Left ventricle myocardium inferior (tissue), 1 donor: ENCODE data around the gene DTX3L. TPM values are rescaled to one million over a fixed set of nuclear protein-coding genes. Genes with fewer than 3 reads are reported as not detected.

Experiments used
- DNase-seq: peaks from one replicate; pipeline ENCODE4 v3.0.0-alpha.2; 2020
- H3K27ac ChIP-seq: fragments of 200-600 bp; replicated peaks from 2 replicates; pipeline ENCODE4 v1.8.0; 2021
- H3K27me3 ChIP-seq: fragments of 200-600 bp; 2 replicates; pipeline ENCODE4 v1.8.0; 2021; ENCODE audit warnings: low read depth
- H3K36me3 ChIP-seq: fragments of 200-600 bp; 2 replicates; pipeline ENCODE4 v1.8.0; 2021
- H3K4me1 ChIP-seq: fragments of 200-600 bp; 2 replicates; pipeline ENCODE4 v1.8.0; 2021
- H3K4me3 ChIP-seq: fragments of 200-600 bp; 2 replicates; pipeline ENCODE4 v1.8.0; 2021; ENCODE audit warnings: mild to moderate bottlenecking, moderate library complexity
- H3K9me3 ChIP-seq: fragments of 200-600 bp; replicated peaks from 2 replicates; pipeline ENCODE4 v1.8.0; 2021
- intact Hi-C: fragments of 100-400 bp; cut with micrococcal nuclease; formaldehyde crosslinking; loops from one replicate; pipeline ENCODE4 v1.11.0; 2022
- total RNA-seq: library from RNA; stranded (reverse); fragmentation: NEBNext Ultra II Directional; extraction: Animal tissue kit (Norgen Biotek cat#: 25700); gene quantifications from one replicate; pipeline ENCODE4 v1.2.1, GENCODE V29; 2021
- TF ChIP-seq, protein P1 (sequence below): fragments of 200-600 bp; IDR thresholded peaks from 2 replicates; pipeline ENCODE4 v1.8.0; 2021; ENCODE audit warnings: antibody characterized with exemption, mild to moderate bottlenecking, borderline replicate concordance
- donor health status: DM: no; HTN: yes; CAD: no; lungs with severe emphysema.

The DTX3L gene
- total RNA-seq, 1 donor from 2014 or later: 13.6 TPM

DNA sequence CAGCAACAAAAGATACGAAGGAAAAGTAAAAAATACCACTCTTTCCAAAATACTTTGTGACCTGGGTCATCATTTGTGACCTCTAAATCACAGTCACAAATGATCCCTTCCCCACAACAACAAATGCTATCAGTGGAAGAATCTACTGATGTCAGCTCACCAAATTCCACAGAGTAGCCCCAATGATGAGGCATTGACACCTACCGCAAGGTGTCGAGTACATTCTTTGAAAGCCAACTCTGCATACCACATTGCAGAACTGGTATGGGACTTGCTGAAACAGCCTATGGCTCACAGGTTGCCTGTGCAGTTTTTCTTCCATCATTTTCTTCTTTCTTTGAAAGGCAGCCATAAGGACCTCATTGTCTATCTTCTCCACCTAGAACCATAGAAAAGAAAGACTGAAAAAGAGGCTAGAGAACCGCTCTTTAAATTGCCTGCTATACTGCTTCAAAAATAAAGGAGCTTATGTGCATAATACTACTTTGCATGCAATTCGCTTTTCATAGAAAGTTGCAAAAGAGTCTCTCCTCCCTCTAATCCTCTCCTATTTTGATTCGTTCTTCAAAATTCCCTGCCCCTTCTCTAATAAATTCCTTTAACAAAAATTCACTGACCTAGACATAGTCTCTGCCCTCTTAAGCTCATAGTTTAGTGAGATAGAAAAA is 28.0 kb upstream of the DTX3L start:
- H3K36me3 ChIP-seq: peaks cover 93% of the 10 kb centered on the region
- H3K9me3 ChIP-seq: no peaks in the 10 kb centered on the region
- no peak for DNase-seq
- intact Hi-C loops: no loop called here
- no peak overlapping the region for H3K4me3 ChIP-seq
- no peaks in the 10 kb centered on the region for H3K4me1 ChIP-seq
- TF ChIP-seq, protein P1, sequence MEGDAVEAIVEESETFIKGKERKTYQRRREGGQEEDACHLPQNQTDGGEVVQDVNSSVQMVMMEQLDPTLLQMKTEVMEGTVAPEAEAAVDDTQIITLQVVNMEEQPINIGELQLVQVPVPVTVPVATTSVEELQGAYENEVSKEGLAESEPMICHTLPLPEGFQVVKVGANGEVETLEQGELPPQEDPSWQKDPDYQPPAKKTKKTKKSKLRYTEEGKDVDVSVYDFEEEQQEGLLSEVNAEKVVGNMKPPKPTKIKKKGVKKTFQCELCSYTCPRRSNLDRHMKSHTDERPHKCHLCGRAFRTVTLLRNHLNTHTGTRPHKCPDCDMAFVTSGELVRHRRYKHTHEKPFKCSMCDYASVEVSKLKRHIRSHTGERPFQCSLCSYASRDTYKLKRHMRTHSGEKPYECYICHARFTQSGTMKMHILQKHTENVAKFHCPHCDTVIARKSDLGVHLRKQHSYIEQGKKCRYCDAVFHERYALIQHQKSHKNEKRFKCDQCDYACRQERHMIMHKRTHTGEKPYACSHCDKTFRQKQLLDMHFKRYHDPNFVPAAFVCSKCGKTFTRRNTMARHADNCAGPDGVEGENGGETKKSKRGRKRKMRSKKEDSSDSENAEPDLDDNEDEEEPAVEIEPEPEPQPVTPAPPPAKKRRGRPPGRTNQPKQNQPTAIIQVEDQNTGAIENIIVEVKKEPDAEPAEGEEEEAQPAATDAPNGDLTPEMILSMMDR: no peak
- H3K27me3 ChIP-seq: no peaks in the 10 kb centered on the region
- no peak overlapping the region for H3K27ac ChIP-seq

DNA sequence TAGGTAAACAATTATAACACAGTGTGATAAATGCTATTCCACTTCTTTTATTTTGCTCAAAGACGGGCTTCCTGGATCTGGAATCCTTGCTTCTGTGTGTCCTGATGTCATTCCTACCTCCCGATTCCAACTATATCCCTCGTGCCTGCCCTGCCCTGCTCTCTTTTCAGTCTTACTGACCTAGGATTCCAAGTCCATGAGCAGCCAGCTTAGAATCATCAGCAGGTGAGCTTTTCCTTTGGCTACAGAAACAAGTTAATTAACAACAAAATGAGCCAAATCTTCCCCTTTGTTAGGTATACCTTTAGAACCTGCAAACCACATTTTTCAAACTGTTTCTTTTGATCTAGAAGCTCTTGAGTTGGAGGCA is 27.5 kb upstream of the DTX3L start:
- H3K9me3 ChIP-seq: no peaks in the 10 kb centered on the region
- H3K27me3 ChIP-seq: no peaks in the 10 kb centered on the region
- peaks cover 93% of the 10 kb centered on the region for H3K36me3 ChIP-seq
- H3K4me3 ChIP-seq: no peak overlapping the region
- TF ChIP-seq, protein P1: no peak
- DNase-seq: no peak
- no peaks in the 10 kb centered on the region for H3K4me1 ChIP-seq
- H3K27ac ChIP-seq: no peak overlapping the region
- intact Hi-C loops: no loop called here

DNA sequence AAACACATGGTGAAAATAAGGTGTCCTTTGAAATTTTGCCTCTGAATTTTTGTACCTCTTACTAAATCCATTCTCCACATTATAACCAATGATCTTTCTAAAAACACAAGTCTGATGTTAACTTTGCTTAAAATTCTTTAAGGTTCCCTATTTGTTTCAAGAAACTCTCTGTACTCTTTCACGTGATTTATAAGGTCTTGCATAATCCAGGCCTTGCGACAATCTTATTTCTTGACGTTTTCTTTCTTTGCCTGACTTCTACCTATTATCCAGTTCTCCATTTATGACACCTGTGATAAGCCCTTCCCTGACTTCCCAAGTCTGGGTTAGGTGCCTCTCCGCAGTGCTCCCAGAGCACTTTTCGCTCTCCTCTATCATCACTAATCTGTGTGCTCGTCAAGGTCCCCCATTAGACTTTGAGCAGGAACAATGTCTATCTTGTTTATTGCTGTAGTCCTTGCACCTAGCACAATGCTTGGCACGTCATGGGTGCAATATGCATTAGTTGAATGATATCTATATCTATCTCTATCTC is 25.1 kb upstream of the DTX3L start:
- H3K36me3 ChIP-seq: peaks cover 92% of the 10 kb centered on the region
- intact Hi-C loops: no loop called here
- TF ChIP-seq, protein P1: no peak

DNA sequence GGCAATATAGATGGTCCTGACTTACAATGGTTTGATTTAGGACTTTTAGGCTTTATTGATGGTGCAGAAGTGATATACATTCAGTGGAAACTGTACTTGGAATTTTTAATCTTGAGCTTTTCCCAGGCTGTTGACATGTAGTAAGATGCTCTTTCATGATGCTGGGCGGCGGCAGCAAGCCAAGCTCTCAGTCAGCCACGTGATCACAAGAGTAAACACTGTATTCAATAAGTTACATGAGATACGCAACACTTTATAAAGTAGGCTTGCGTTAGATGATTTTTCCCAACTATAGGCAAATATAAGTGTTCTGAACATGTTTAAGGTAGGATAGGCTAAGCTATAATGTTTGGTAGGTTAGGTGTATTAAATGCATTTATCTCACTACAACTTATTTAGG is 18.0 kb upstream of the DTX3L start:
- Histone ChIP-seq H3K36me3 (peaks cover 93% of the 10 kb centered on the region), H3K9me3 (no peaks in the 10 kb centered on the region)
- intact Hi-C loops: no loop called here

More for the DNA sequence above, 25.1 kb upstream of the DTX3L start:
- Histone ChIP-seq H3K9me3 (no peaks in the 10 kb centered on the region), H3K27ac (no peak overlapping the region), H3K4me1 (no peaks in the 10 kb centered on the region), H3K4me3 (no peak overlapping the region), H3K27me3 (no peaks in the 10 kb centered on the region)
- no peak for DNase-seq

DNA sequence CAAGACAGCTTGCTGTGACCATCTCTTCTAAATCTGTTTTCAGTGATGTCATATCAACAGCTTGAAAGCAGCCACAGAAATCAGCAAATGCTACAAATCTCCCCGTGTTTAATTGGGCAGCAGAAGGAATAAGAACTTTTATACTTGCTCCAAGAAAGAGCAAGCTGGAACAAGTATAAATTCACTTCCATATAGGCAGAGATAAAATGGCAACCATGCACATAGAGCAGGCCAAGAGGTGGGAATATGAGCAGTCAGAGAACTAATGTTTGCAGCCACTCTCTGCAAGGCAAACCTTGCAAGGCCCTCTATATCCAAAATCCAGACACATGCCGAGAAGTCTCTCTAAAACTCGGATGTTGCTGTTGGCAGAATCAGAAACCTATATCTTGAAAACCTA is 16.1 kb upstream of the DTX3L start:
- intact Hi-C loops: no loop called here
- Histone ChIP-seq H3K27me3 (no peaks in the 10 kb centered on the region), H3K9me3 (no peaks in the 10 kb centered on the region), H3K27ac (no peak overlapping the region), H3K4me3 (no peak overlapping the region), H3K36me3 (peaks cover 93% of the 10 kb centered on the region), H3K4me1 (no peaks in the 10 kb centered on the region)
- TF ChIP-seq, protein P1: no peak
- no peak for DNase-seq

More for the DNA sequence above, 18.0 kb upstream of the DTX3L start:
- DNase-seq: no peak
- Histone ChIP-seq H3K27me3 (no peaks in the 10 kb centered on the region), H3K4me3 (no peak overlapping the region), H3K4me1 (no peaks in the 10 kb centered on the region), H3K27ac (no peak overlapping the region)
- TF ChIP-seq, protein P1: no peak
